Caco-2 (cell line): Measurements from ENCODE around the gene ABCC3. TPM values are rescaled to one million over a fixed set of nuclear protein-coding genes. Genes with fewer than 3 reads are reported as not detected.
"Not testable (repeated sequence)": the region's sequence is repeated elsewhere in the genome, so short reads cannot be mapped to it uniquely, and the experiment has no call there.

Source experiments
- BruUV-seq: library from RNA; stranded (reverse); fragments of 400-500 nt; replicated peaks from 2 replicates; lab custom pipeline; 2021; lab: Mats Ljungman, UMichigan
- CTCF ChIA-PET: fragments of 300-600 bp; sonication (Branson Sonifier 250); formaldehyde crosslinking; loops from one replicate; lab custom pipeline; 2022; ENCODE audit warnings: antibody characterized with exemption; lab: Charles Lee
- POLR2A ChIA-PET: fragments of 300-600 bp; sonication (Branson Sonifier 250); formaldehyde crosslinking; loops from one replicate; lab custom pipeline; 2022; ENCODE audit warnings: antibody characterized with exemption; lab: Charles Lee
- DNase-seq, 2 experiments: peaks; one replicate each; pipeline versions ENCODE4 v3.0.0 to v3.0.0-alpha.2; 2020 to 2022
- H3K27me3 ChIP-seq: replicated peaks from 2 replicates; pipeline ENCODE4 v1.6.0; 2011; ENCODE audit warnings: low read length; ENCODE audit not compliant: control insufficient read depth, insufficient read depth
- H3K36me3 ChIP-seq: 2 replicates; pipeline ENCODE4 v1.5.1; 2011; ENCODE audit warnings: low read length; ENCODE audit not compliant: control insufficient read depth, insufficient read depth
- H3K4me1 ChIP-seq: fragments of 250-450 bp; sonication (Bioruptor Pico); 2 replicates; pipeline ENCODE4 v1.5.1; 2020; ENCODE audit warnings: mild to moderate bottlenecking
- H3K4me3 ChIP-seq: 2 replicates; pipeline ENCODE4 v1.5.1; 2011; ENCODE audit warnings: low read depth, mild to moderate bottlenecking, control low read depth, low read length
- H3K9me3 ChIP-seq: fragments of 250-450 bp; sonication (Bioruptor Pico); 2 replicates; pipeline ENCODE4 v1.5.1; 2020; ENCODE audit warnings: mild to moderate bottlenecking, moderate library complexity
- H3K27ac Mint-ChIP-seq: one replicate; pipeline ENCODE4 v1.8.0; 2022; ENCODE audit warnings: mixed read lengths; ENCODE audit not compliant: unreplicated experiment
- H3K27me3 Mint-ChIP-seq: one replicate; pipeline ENCODE4 v1.8.0; 2022; ENCODE audit warnings: mixed read lengths; ENCODE audit not compliant: insufficient read depth, unreplicated experiment
- H3K36me3 Mint-ChIP-seq: one replicate; pipeline ENCODE4 v1.8.0; 2022; ENCODE audit warnings: mild to moderate bottlenecking, mixed read lengths; ENCODE audit not compliant: insufficient read depth, unreplicated experiment
- H3K4me1 Mint-ChIP-seq: one replicate; pipeline ENCODE4 v1.8.0; 2022; ENCODE audit warnings: low read depth, mixed read lengths; ENCODE audit not compliant: unreplicated experiment
- H3K4me3 Mint-ChIP-seq: one replicate; pipeline ENCODE4 v1.8.0; 2022; ENCODE audit warnings: mild to moderate bottlenecking, moderate library complexity, mixed read lengths; ENCODE audit not compliant: unreplicated experiment
- H3K9me3 Mint-ChIP-seq: one replicate; pipeline ENCODE4 v1.8.0; 2022; ENCODE audit warnings: mixed read lengths; ENCODE audit not compliant: unreplicated experiment
- intact Hi-C: fragments of 100-400 bp; cut with micrococcal nuclease; formaldehyde crosslinking; loops from one replicate; pipeline ENCODE4 v1.10.0; 2022; ENCODE audit not compliant: unreplicated experiment
- total RNA-seq: library from RNA; stranded (reverse); gene quantifications from 2 replicates; pipeline ENCODE4 v1.2.3, GENCODE V29; 2022
- TF ChIP-seq, protein P1 (sequence below), 2 experiments: fragments of 200-600 bp in 1 of 2; IDR thresholded peaks; 1 replicate in 1 of 2; 2 replicates in 1 of 2; pipeline versions ENCODE4 v1.5.1 to v1.8.0; 2011 to 2022; ENCODE audit warnings: antibody characterized with exemption in 1 of 2, control low read depth in 1 of 2, inconsistent platforms in 1 of 2, low read depth in 1 of 2, low read length in 1 of 2, mild to moderate bottlenecking in 1 of 2, moderate library complexity in 1 of 2; ENCODE audit not compliant: insufficient read depth in 1 of 2, severe bottlenecking in 1 of 2, unreplicated experiment in 1 of 2

ABCC3 gene
- total RNA-seq, 1 experiment from 2014 or later, result 45.6 TPM

DNA sequence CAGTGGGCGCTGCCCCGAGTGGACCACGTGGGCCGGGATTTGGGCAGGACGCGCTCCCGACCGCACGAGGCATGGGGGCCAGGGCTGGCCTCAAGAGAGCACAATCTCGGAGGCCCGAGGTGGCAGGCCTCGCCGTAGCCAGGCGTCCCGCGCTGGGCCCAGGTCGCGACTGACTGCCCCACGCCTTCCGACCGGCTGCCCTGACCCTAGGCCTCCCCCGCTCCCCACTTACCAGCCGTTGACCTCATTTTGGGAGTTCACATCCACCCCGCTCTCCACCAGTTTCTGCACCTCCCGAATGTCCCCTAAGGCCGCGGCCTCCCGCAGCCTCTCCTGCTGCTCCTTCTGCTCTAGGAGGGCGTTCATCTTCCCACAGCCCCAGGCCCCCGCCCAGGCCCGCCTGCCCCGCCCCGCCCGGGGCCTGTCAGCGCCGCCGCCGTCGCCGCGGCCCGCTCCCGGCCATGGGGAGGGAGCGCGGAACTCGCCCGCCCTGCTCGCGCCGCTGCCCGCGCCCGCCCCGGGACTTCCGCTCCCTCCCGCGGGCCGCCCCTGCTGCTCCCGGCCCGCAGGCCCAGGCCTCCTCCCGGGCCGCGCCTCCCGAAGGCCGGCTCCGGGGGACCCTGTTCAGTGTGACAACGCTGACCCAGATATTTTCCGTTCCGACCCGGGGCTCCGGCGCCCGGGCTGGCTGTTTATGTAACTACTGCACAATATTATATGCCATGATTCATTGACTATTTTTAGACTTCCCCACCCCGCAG is 72.8 kb downstream of the ABCC3 start, which contains the start of gene ANKRD40:
Gene ANKRD40, minus strand, starts transcription at position 626 of the 761 bp plus-strand sequence. Its CDS starts 260 bp downstream, at position 366.
- TF ChIP-seq, protein P1, sequence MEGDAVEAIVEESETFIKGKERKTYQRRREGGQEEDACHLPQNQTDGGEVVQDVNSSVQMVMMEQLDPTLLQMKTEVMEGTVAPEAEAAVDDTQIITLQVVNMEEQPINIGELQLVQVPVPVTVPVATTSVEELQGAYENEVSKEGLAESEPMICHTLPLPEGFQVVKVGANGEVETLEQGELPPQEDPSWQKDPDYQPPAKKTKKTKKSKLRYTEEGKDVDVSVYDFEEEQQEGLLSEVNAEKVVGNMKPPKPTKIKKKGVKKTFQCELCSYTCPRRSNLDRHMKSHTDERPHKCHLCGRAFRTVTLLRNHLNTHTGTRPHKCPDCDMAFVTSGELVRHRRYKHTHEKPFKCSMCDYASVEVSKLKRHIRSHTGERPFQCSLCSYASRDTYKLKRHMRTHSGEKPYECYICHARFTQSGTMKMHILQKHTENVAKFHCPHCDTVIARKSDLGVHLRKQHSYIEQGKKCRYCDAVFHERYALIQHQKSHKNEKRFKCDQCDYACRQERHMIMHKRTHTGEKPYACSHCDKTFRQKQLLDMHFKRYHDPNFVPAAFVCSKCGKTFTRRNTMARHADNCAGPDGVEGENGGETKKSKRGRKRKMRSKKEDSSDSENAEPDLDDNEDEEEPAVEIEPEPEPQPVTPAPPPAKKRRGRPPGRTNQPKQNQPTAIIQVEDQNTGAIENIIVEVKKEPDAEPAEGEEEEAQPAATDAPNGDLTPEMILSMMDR (IDR thresholded peaks at IDR 0.05; ENCODE audit: insufficient read depth in 1 of 2, low read depth in 1 of 2, low read length in 1 of 2, severe bottlenecking in 1 of 2, unreplicated experiment in 1 of 2), result no peak
- H3K27me3 Mint-ChIP-seq, result no peaks in the 10 kb centered on the region
- H3K36me3 Mint-ChIP-seq, result peaks cover 44% of the 10 kb centered on the region
- intact Hi-C loops, result loop anchor here (1.0 to 10.0 kb wide), 4 partner anchors 12 to 230 kb away; partner anchors contain the start of genes LUC7L3 and RSAD1
- Histone ChIP-seq H3K4me3 (peak within 1 kb of the TSS; percentile 68), H3K36me3 (no peaks in the 10 kb centered on the region; the same call in 1 of the 2 replicates), H3K27me3 (no peaks in the 10 kb centered on the region), H3K4me1 (peaks cover 15% of the 10 kb centered on the region), H3K9me3 (no peaks in the 10 kb centered on the region)
- ChIA-PET POLR2A (interaction anchor here (0.7 to 1.9 kb wide), 3 partner anchors 9 to 12 kb away, joined by 3 to 20 read pairs (median 9); partner anchors contain the start of gene LUC7L3), CTCF (interaction anchor here (0.6 to 4.1 kb wide), 4 partner anchors 14 to 197 kb away, joined by 3 to 22 read pairs (median 4); no protein-coding TSS in a partner anchor)
- TSS peak; percentile 60 for BruUV-seq
- H3K27ac Mint-ChIP-seq, result peak within 1 kb of the TSS; percentile 79
- peaks cover 31% of the 10 kb centered on the region for H3K4me1 Mint-ChIP-seq
- peak within 1 kb of the TSS; percentile 97 for H3K4me3 Mint-ChIP-seq
- DNase-seq, result peak; percentile 95 to 99
- no peaks in the 10 kb centered on the region for H3K9me3 Mint-ChIP-seq

DNA sequence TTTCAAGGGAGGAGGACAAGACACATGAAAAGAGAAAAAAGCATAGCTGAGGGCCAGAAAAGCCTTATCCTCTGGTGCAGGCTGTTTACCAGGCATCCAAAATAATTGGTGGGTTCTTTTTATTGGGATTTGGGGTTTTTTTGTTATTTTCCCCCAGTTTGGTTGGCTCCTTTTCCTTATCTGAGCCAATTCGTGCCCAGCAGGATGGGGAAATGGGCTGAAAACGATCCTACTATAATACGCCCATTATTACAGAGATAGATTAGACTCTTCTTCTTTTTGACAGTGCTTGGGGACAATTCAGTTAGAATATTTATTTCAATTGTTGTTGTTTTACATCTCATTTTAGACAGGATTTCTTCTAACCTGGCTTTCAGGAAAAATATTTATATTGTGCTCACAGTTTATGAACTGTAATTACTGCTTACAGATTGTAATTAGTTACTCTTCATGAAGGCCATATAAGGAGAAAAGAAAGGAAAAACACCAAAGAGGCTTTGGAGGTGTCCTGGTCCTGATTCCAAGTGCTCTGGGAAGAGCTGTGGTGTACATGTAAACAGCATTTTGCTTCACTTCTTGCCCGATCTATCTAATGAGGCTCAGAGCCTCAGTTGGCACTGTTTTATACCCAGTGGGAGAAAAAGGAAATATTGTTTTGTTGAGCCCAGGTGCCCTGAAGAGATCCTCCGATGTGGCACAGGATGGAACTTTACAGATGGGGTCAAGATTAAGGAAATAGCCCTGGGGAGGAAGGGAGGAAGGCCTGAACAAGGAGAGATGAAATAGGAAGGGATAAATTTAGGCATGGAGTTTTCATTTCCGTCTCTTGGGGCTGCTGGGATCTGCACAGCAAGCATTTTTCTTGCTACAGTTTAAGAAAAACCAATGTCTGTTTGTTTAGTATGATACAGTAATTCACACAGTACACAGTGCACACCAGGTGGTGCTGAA is 73.6 kb downstream of the ABCC3 start:
- H3K27ac Mint-ChIP-seq, result peak overlapping the region; percentile 79
- no peak for DNase-seq
- no peaks in the 10 kb centered on the region for H3K27me3 Mint-ChIP-seq
- Histone ChIP-seq H3K9me3 (no peaks in the 10 kb centered on the region), H3K27me3 (no peaks in the 10 kb centered on the region), H3K4me1 (peaks cover 15% of the 10 kb centered on the region), H3K4me3 (peak overlapping the region; percentile 68), H3K36me3 (no peaks in the 10 kb centered on the region)
- H3K9me3 Mint-ChIP-seq, result no peaks in the 10 kb centered on the region
- ChIA-PET CTCF (interaction anchor here (0.7 to 1.5 kb wide), 6 partner anchors 13 to 207 kb away, joined by 3 to 6 read pairs (median 4); no protein-coding TSS in a partner anchor), POLR2A (interaction anchor here (0.6 to 1.9 kb wide), 3 partner anchors 9 to 11 kb away, joined by 3 to 20 read pairs (median 7); partner anchors contain the start of gene LUC7L3)
- TF ChIP-seq, protein P1 (IDR thresholded peaks at IDR 0.05; ENCODE audit: insufficient read depth in 1 of 2, low read depth in 1 of 2, low read length in 1 of 2, severe bottlenecking in 1 of 2, unreplicated experiment in 1 of 2), result no peak
- H3K4me1 Mint-ChIP-seq, result peaks cover 28% of the 10 kb centered on the region
- BruUV-seq, result TSS peak; percentile 95
- peaks cover 41% of the 10 kb centered on the region for H3K36me3 Mint-ChIP-seq
- intact Hi-C loops, result loop anchor here (1.0 to 10.0 kb wide), 3 partner anchors 11 to 231 kb away; partner anchors contain the start of genes LUC7L3 and RSAD1
- peak overlapping the region; percentile 97 for H3K4me3 Mint-ChIP-seq

DNA sequence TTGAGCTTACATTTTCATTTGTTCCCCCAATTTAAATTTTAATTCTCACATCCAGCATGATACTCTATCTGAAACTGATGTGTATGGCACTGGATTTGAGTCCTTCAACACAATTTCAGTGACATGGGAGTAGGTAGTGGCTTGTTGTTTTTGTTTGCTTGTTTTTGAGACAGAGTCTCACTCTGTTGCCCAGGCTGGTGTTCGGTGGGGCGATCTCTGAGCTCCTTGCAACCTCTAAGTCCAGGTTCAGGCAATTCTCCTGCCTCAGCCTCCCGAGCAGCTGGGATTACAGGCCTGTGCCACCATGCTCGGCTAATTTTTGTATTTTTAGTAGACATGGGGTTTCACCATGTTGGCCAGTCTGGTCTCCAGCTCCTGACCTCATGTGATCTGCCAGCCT is 74.4 kb downstream of the ABCC3 start:
- H3K27ac Mint-ChIP-seq, result peak overlapping the region; percentile 79
- not testable (repeated sequence) for DNase-seq, H3K36me3 ChIP-seq, H3K4me3 ChIP-seq, H3K9me3 ChIP-seq, H3K27me3 Mint-ChIP-seq, H3K9me3 Mint-ChIP-seq, BruUV-seq, H3K27me3 ChIP-seq
- H3K4me3 Mint-ChIP-seq, result peak overlapping the region; percentile 97
- H3K4me1 Mint-ChIP-seq, result peaks cover 21% of the 10 kb centered on the region
- intact Hi-C loops, result loop anchor here (5.0 to 10.0 kb wide), 2 partner anchors 136 to 232 kb away; partner anchors contain the start of gene RSAD1
- CTCF ChIA-PET, result interaction anchor here (0.7 to 1.3 kb wide), 5 partner anchors 13 to 208 kb away, joined by 3 to 6 read pairs (median 3); no protein-coding TSS in a partner anchor
- POLR2A ChIA-PET, result interaction anchor here (0.6 to 1.9 kb wide), 2 partner anchors 8 to 10 kb away, joined by 7 to 20 read pairs; partner anchors contain the start of gene LUC7L3
- H3K36me3 Mint-ChIP-seq, result peaks cover 34% of the 10 kb centered on the region
- H3K4me1 ChIP-seq, result peaks cover 11% of the 10 kb centered on the region
